HCT116 (cell line): ENCODE measurements around the gene ARID4A.

ENCODE experiments used
- CTCF ChIP-seq, 3 experiments: fragments of 200-600 bp in 1 of 3; sonication (generic) in 1 of 3; IDR thresholded peaks in 2 of 3; conservative IDR thresholded peaks in 1 of 3; 2 replicates each; pipeline ENCODE4 v1.5.1; 2012 to 2017; ENCODE audit warnings: low read depth in 2 of 3, low read length in 2 of 3, antibody characterized with exemption in 1 of 3, borderline replicate concordance in 1 of 3, control low read depth in 1 of 3, mild to moderate bottlenecking in 1 of 3, mixed read lengths in 1 of 3, mixed run types in 1 of 3, moderate library complexity in 1 of 3; ENCODE audit not compliant: insufficient read depth in 1 of 3
- EZH2 ChIP-seq: fragments of 200-600 bp; sonication (generic); IDR thresholded peaks from 2 replicates; pipeline ENCODE4 v1.6.1; 2017; ENCODE audit warnings: antibody characterized with exemption, mixed run types
- EZH2phosphoT487 ChIP-seq: fragments of 200-600 bp; IDR thresholded peaks from 2 replicates; pipeline ENCODE4 v1.6.1; 2018; ENCODE audit warnings: antibody characterized with exemption, borderline replicate concordance
- MAX ChIP-seq: IDR thresholded peaks from 2 replicates; pipeline ENCODE4 v1.6.1; 2012
- POLR2A ChIP-seq: IDR thresholded peaks from 2 replicates; pipeline ENCODE4 v1.7.0; 2011; ENCODE audit warnings: borderline replicate concordance; ENCODE audit not compliant: insufficient read depth, insufficient read length; ENCODE audit errors: extremely low read depth
- POLR2AphosphoS5 ChIP-seq: IDR thresholded peaks from 2 replicates; pipeline ENCODE4 v1.6.1; 2011; ENCODE audit warnings: mild to moderate bottlenecking, low read depth, low read length, moderate library complexity
- RAD21 ChIP-seq: IDR thresholded peaks from 2 replicates; pipeline ENCODE4 v1.6.1; 2012; ENCODE audit warnings: low read depth, mild to moderate bottlenecking
- SIN3A ChIP-seq: IDR thresholded peaks from 2 replicates; pipeline ENCODE4 v1.6.1; 2012; ENCODE audit warnings: low read depth
- TCF7L2 ChIP-seq: IDR thresholded peaks from 2 replicates; pipeline ENCODE4 v1.7.0; 2011; ENCODE audit warnings: borderline replicate concordance, inconsistent platforms; ENCODE audit not compliant: insufficient read depth, insufficient read length; ENCODE audit errors: extremely low read depth
- YY1 ChIP-seq: IDR thresholded peaks from 2 replicates; pipeline ENCODE4 v1.6.1; 2011; ENCODE audit warnings: low read length, low read depth, moderate library complexity, mild to moderate bottlenecking; ENCODE audit not compliant: insufficient replicate concordance; ENCODE audit errors: extremely low read depth
- ZNF274 ChIP-seq: fragments of 200-500 bp; sonication (Bioruptor generic); IDR thresholded peaks from 2 replicates; pipeline ENCODE4 v1.6.1; 2014; ENCODE audit warnings: mild to moderate bottlenecking, low read depth, low read length, inconsistent platforms

GRCh38 chr14:58299401-58300330, 1.3 kb downstream of the ARID4A start:
- TF ChIP-seq RAD21 (no peak), POLR2A (no peak), POLR2AphosphoS5 (no peak), CTCF (IDR thresholded peaks at IDR 0.05 in 2 of 3, conservative IDR thresholded peaks at IDR 0.05 in 1 of 3; ENCODE audit: borderline replicate concordance in 1 of 3, insufficient read depth in 1 of 3, low read depth in 2 of 3, low read length in 2 of 3) (no peak), TCF7L2 (no peak), SIN3A (no peak), EZH2phosphoT487 (no peak), YY1 (no peak), ZNF274 (no peak), MAX (no peak), EZH2 (no peak)
